Suprapubic skin (tissue), 4 donors: Measurements from ENCODE around the gene DLAT.

Experiments used
- CTCF ChIP-seq, 2 donors: fragments of 200-600 bp in 1 of 2; fragments of 450-650 bp in 1 of 2; sonication (generic) in 1 of 2; IDR thresholded peaks; one replicate each; pipeline ENCODE4 v1.5.1; 2016 to 2019; ENCODE audit warnings: antibody characterized with exemption in 2 of 2, mild to moderate bottlenecking in 1 of 2, moderate library complexity in 1 of 2
- POLR2A ChIP-seq, 2 donors: fragments of 450-650 bp; IDR thresholded peaks; one replicate each; pipeline ENCODE4 v1.6.1; 2017; ENCODE audit warnings: antibody characterized with exemption in 2 of 2, mild to moderate bottlenecking in 2 of 2, moderate library complexity in 2 of 2
- POLR2AphosphoS5 ChIP-seq, 3 donors: sonication (generic); formaldehyde crosslinking; IDR thresholded peaks; one replicate each; pipeline ENCODE4 v1.6.1; 2017; ENCODE audit warnings: antibody characterized with exemption in 3 of 3

- no peak for TF ChIP-seq CTCF (IDR thresholded peaks at IDR 0.05)
- no peak for TF ChIP-seq POLR2AphosphoS5 (IDR thresholded peaks at IDR 0.05)
- no peak for TF ChIP-seq POLR2A (IDR thresholded peaks at IDR 0.05)
Observed at GRCh38 chr11:112057170-112057569, 32.0 kb downstream of the DLAT start.
